Measurements from ENCODE around the gene DOK6. TPM values are rescaled to one million over a fixed set of nuclear protein-coding genes. Genes with fewer than 3 reads are reported as not detected.
"Not testable (repeated sequence)": the region's sequence is repeated elsewhere in the genome, so short reads cannot be mapped to it uniquely, and the experiment has no call there.

Gene DOK6
- total RNA-seq, 1 donor from 2014 or later, result not detected

GRCh38 chr18:69858897-69859296 is 458.2 kb downstream of the DOK6 start:
- H3K27ac Mint-ChIP-seq, result no peak overlapping the region
- H3K27me3 Mint-ChIP-seq, result no peaks in the 10 kb centered on the region
- no peaks in the 10 kb centered on the region for H3K36me3 Mint-ChIP-seq (ENCODE audit: low read depth)
- ChIA-PET POLR2A (no interaction called here), CTCF (no interaction called here)
- H3K4me3 Mint-ChIP-seq, result no peak overlapping the region
- H3K9me3 Mint-ChIP-seq, result no peaks in the 10 kb centered on the region
- no peak for ATAC-seq (ENCODE audit: low read depth)
- no peak for DNase-seq
- intact Hi-C loops (cut with micrococcal nuclease), result no loop called here
- H3K4me1 Mint-ChIP-seq, result no peaks in the 10 kb centered on the region
- TF ChIP-seq CTCF (IDR thresholded peaks at IDR 0.05), result no peak

- H3K9me3 Mint-ChIP-seq; H3K4me1 Mint-ChIP-seq; H3K36me3 Mint-ChIP-seq (ENCODE audit: low read depth); POLR2A ChIA-PET; CTCF ChIA-PET; H3K27ac Mint-ChIP-seq; intact Hi-C loops (cut with micrococcal nuclease); H3K27me3 Mint-ChIP-seq; DNase-seq; ATAC-seq (ENCODE audit: low read depth); H3K4me3 Mint-ChIP-seq: not testable (repeated sequence)
These were observed 464.1 kb downstream of the DOK6 start for GRCh38 chr18:69864802-69865201.

- intact Hi-C loops (cut with micrococcal nuclease), result no loop called here
- Mint-ChIP-seq H3K27ac (no peak overlapping the region), H3K36me3 (ENCODE audit: low read depth) (no peaks in the 10 kb centered on the region), H3K4me1 (no peaks in the 10 kb centered on the region), H3K27me3 (no peaks in the 10 kb centered on the region), H3K9me3 (no peaks in the 10 kb centered on the region), H3K4me3 (no peak overlapping the region)
- CTCF ChIA-PET, result no interaction called here
- no peak for TF ChIP-seq CTCF (IDR thresholded peaks at IDR 0.05)
- DNase-seq, result no peak
- ATAC-seq (ENCODE audit: low read depth), result no peak
- POLR2A ChIA-PET, result no interaction called here
These were observed 465.1 kb downstream of the DOK6 start for GRCh38 chr18:69865776-69866175.

- no peak overlapping the region for H3K27ac Mint-ChIP-seq
- DNase-seq (no peak), ATAC-seq (ENCODE audit: low read depth) (no peak)
- no peaks in the 10 kb centered on the region for H3K4me1 Mint-ChIP-seq
- no peak overlapping the region for H3K4me3 Mint-ChIP-seq
- no peaks in the 10 kb centered on the region for H3K9me3 Mint-ChIP-seq
- CTCF ChIA-PET, result no interaction called here
- no peaks in the 10 kb centered on the region for H3K27me3 Mint-ChIP-seq
- H3K36me3 Mint-ChIP-seq (ENCODE audit: low read depth), result no peaks in the 10 kb centered on the region
- no peak for TF ChIP-seq CTCF (IDR thresholded peaks at IDR 0.05)
- POLR2A ChIA-PET, result no interaction called here
- intact Hi-C loops (cut with micrococcal nuclease), result no loop called here
These were observed 465.5 kb downstream of the DOK6 start for GRCh38 chr18:69866212-69866611.

- Mint-ChIP-seq H3K36me3 (ENCODE audit: low read depth) (no peaks in the 10 kb centered on the region), H3K9me3 (no peaks in the 10 kb centered on the region), H3K27me3 (no peaks in the 10 kb centered on the region), H3K27ac (no peak overlapping the region), H3K4me1 (no peaks in the 10 kb centered on the region), H3K4me3 (no peak overlapping the region)
- TF ChIP-seq CTCF (IDR thresholded peaks at IDR 0.05), result no peak
- intact Hi-C loops (cut with micrococcal nuclease), result no loop called here
- ChIA-PET POLR2A (no interaction called here), CTCF (no interaction called here)
- DNase-seq, result no peak
- ATAC-seq (ENCODE audit: low read depth), result no peak
These were observed 470.0 kb downstream of the DOK6 start for GRCh38 chr18:69870736-69871135.

GRCh38 chr18:69871363-69871762 is 470.7 kb downstream of the DOK6 start:
- no peak for ATAC-seq (ENCODE audit: low read depth)
- TF ChIP-seq CTCF (IDR thresholded peaks at IDR 0.05), result no peak
- Mint-ChIP-seq H3K4me3 (no peak overlapping the region), H3K27ac (no peak overlapping the region), H3K27me3 (no peaks in the 10 kb centered on the region), H3K4me1 (no peaks in the 10 kb centered on the region), H3K9me3 (no peaks in the 10 kb centered on the region), H3K36me3 (ENCODE audit: low read depth) (no peaks in the 10 kb centered on the region)
- POLR2A ChIA-PET, result no interaction called here
- no peak for DNase-seq
- intact Hi-C loops (cut with micrococcal nuclease), result no loop called here
- CTCF ChIA-PET, result no interaction called here
